CD4-positive, alpha-beta memory T cell (primary cell): ENCODE results near the gene GPR15LG. TPM values are rescaled to one million over a fixed set of nuclear protein-coding genes. Genes with fewer than 3 reads are reported as not detected.

Experiments
- CTCF ChIA-PET: fragments of 350-600 bp; sonication (Branson Sonifier 250); formaldehyde crosslinking; loops from one replicate; lab custom pipeline; 2021; ENCODE audit warnings: inconsistent platforms; ENCODE audit not compliant: partially characterized antibody; lab: Charles Lee
- POLR2A ChIA-PET: fragments of 350-600 bp; sonication (Branson Sonifier 250); formaldehyde crosslinking; loops from one replicate; lab custom pipeline; 2021; ENCODE audit not compliant: partially characterized antibody; lab: Charles Lee
- DNase-seq, 5 donors: peaks; one replicate each; pipeline versions ENCODE4 v3.0.0 to v3.0.0-alpha.2; 2020 to 2022; ENCODE audit warnings: mixed read lengths in 1 of 5
- H3K27ac ChIP-seq: one replicate; pipeline ENCODE4 v1.7.0; 2013; ENCODE audit warnings: low read depth, low read length
- H3K27me3 ChIP-seq: 2 replicates; pipeline ENCODE4 v1.7.0; 2013; ENCODE audit warnings: mild to moderate bottlenecking, low read length, moderate library complexity; ENCODE audit not compliant: insufficient read depth
- H3K36me3 ChIP-seq: 2 replicates; pipeline ENCODE4 v1.7.0; 2013; ENCODE audit warnings: mild to moderate bottlenecking, low read length, moderate library complexity; ENCODE audit not compliant: insufficient read depth
- H3K4me1 ChIP-seq: 2 replicates; pipeline ENCODE4 v1.7.0; 2013; ENCODE audit warnings: mild to moderate bottlenecking, low read length, moderate library complexity; ENCODE audit not compliant: insufficient read depth
- H3K4me3 ChIP-seq, 2 donors: one replicate each; pipeline ENCODE4 v1.7.0; 2013; ENCODE audit warnings: low read length in 2 of 2, mild to moderate bottlenecking in 1 of 2
- H3K9me3 ChIP-seq, 2 donors: one replicate each; pipeline ENCODE4 v1.7.0; 2013; ENCODE audit warnings: low read length in 2 of 2, control low read depth in 1 of 2; ENCODE audit not compliant: control insufficient read depth in 1 of 2
- H3K27ac Mint-ChIP-seq, 7 donors: one replicate each; pipeline ENCODE4 v1.8.0; 2020 to 2021; ENCODE audit warnings: mixed read lengths in 7 of 7, mild to moderate bottlenecking in 6 of 7, inconsistent platforms in 3 of 7, moderate library complexity in 3 of 7
- H3K27me3 Mint-ChIP-seq, 2 donors: one replicate each; pipeline ENCODE4 v1.8.0; 2020 to 2021; ENCODE audit warnings: mixed read lengths in 2 of 2
- H3K36me3 Mint-ChIP-seq, 2 donors: one replicate each; pipeline ENCODE4 v1.8.0; 2020 to 2021; ENCODE audit warnings: mixed read lengths in 2 of 2, inconsistent platforms in 1 of 2, mild to moderate bottlenecking in 1 of 2
- H3K4me1 Mint-ChIP-seq, 4 donors: one replicate each; pipeline ENCODE4 v1.8.0; 2020 to 2021; ENCODE audit warnings: mixed read lengths in 4 of 4, mild to moderate bottlenecking in 1 of 4
- H3K4me3 Mint-ChIP-seq, 8 donors: one replicate each; pipeline ENCODE4 v1.8.0; 2020 to 2021; ENCODE audit warnings: mixed read lengths in 8 of 8, mild to moderate bottlenecking in 7 of 8, moderate library complexity in 6 of 8, inconsistent platforms in 3 of 8
- H3K9me3 Mint-ChIP-seq, 8 donors: one replicate each; pipeline ENCODE4 v1.8.0; 2020 to 2021; ENCODE audit warnings: mixed read lengths in 8 of 8, mild to moderate bottlenecking in 5 of 8, inconsistent platforms in 3 of 8, moderate library complexity in 1 of 8
- intact Hi-C: fragments of 100-400 bp; cut with micrococcal nuclease; formaldehyde crosslinking; loops from one replicate; pipeline ENCODE4 v1.15.1; 2023
- polyA plus RNA-seq, 2 donors: library from polyadenylated mRNA; unstranded; fragments of 300-500 nt; fragmentation: Illumina TruSeq; gene quantifications; one replicate each; pipeline ENCODE4 v1.2.3, GENCODE V29; 2021
- total RNA-seq, 2 experiments: library from RNA; stranded (reverse); gene quantifications; one replicate each; pipeline ENCODE4 v1.2.3, GENCODE V29; 2021

The GPR15LG gene
- total and polyA plus RNA-seq, 4 experiments from 2014 or later, result not detected

GRCh38 chr10:84155521-84155920 is 18.1 kb upstream of the GPR15LG start:
- Histone ChIP-seq H3K27ac (no peak overlapping the region), H3K36me3 (peaks cover 34% of the 10 kb centered on the region), H3K4me1 (no peaks in the 10 kb centered on the region), H3K4me3 (no peak overlapping the region), H3K9me3 (no peaks in the 10 kb centered on the region), H3K27me3 (no peaks in the 10 kb centered on the region)
- no peak for DNase-seq
- Mint-ChIP-seq H3K4me3 (no peak overlapping the region), H3K4me1 (peaks cover 7 to 16% (median 8%) of the 10 kb centered on the region in 4 donors), H3K27me3 (no peaks in the 10 kb centered on the region), H3K9me3 (no peaks in the 10 kb centered on the region), H3K27ac (peak overlapping the region in 3 of 7 donors; percentile 18 to 36 (median 21)), H3K36me3 (peaks cover 29 to 44% of the 10 kb centered on the region in 2 donors)
- ChIA-PET POLR2A (interaction anchor here (1.2 kb wide), 1 partner anchor 10 kb away, joined by 5 read pairs; no protein-coding TSS in a partner anchor), CTCF (interaction anchor here (0.7 kb wide), 1 partner anchor 72 kb away, joined by 4 read pairs; no protein-coding TSS in a partner anchor)
- intact Hi-C loops, result no loop called here

- Histone ChIP-seq H3K4me1 (no peaks in the 10 kb centered on the region), H3K27me3 (no peaks in the 10 kb centered on the region), H3K4me3 (no peak overlapping the region), H3K9me3 (no peaks in the 10 kb centered on the region), H3K27ac (no peak overlapping the region), H3K36me3 (peaks cover 30% of the 10 kb centered on the region)
- CTCF ChIA-PET, result interaction anchor here (0.7 to 1.1 kb wide), 2 partner anchors 8 to 72 kb away, joined by 4 read pairs; no protein-coding TSS in a partner anchor
- intact Hi-C loops, result no loop called here
- no peaks in the 10 kb centered on the region for H3K27me3 Mint-ChIP-seq
- POLR2A ChIA-PET, result interaction anchor here (1.2 kb wide), 1 partner anchor 9 kb away, joined by 5 read pairs; no protein-coding TSS in a partner anchor
- no peak for DNase-seq
- peaks cover 24 to 39% of the 10 kb centered on the region in 2 donors for H3K36me3 Mint-ChIP-seq
- peak overlapping the region in 4 of 7 donors; percentile 21 to 80 (median 42) for H3K27ac Mint-ChIP-seq
- no peak overlapping the region for H3K4me3 Mint-ChIP-seq
- H3K4me1 Mint-ChIP-seq, result peaks cover 7 to 16% (median 8%) of the 10 kb centered on the region in 4 donors
- H3K9me3 Mint-ChIP-seq, result no peaks in the 10 kb centered on the region
These were observed 17.6 kb upstream of the GPR15LG start for GRCh38 chr10:84156009-84156408.

- Mint-ChIP-seq H3K9me3 (no peaks in the 10 kb centered on the region), H3K27me3 (no peaks in the 10 kb centered on the region), H3K36me3 (peaks cover 22 to 36% of the 10 kb centered on the region in 2 donors), H3K4me3 (no peak overlapping the region), H3K4me1 (peaks cover 7 to 16% (median 8%) of the 10 kb centered on the region in 4 donors), H3K27ac (peak overlapping the region; percentile 26 to 81 (median 39))
- Histone ChIP-seq H3K4me3 (no peak overlapping the region), H3K36me3 (peaks cover 26% of the 10 kb centered on the region), H3K9me3 (no peaks in the 10 kb centered on the region), H3K27ac (no peak overlapping the region), H3K4me1 (no peaks in the 10 kb centered on the region), H3K27me3 (no peaks in the 10 kb centered on the region)
- POLR2A ChIA-PET, result no interaction called here
- CTCF ChIA-PET, result interaction anchor here (1.1 kb wide), 1 partner anchor 9 kb away, joined by 4 read pairs; no protein-coding TSS in a partner anchor
- intact Hi-C loops, result no loop called here
- peak in 3 of 5 donors; percentile 23 to 47 (median 24) for DNase-seq
These were observed 16.8 kb upstream of the GPR15LG start for GRCh38 chr10:84156768-84157167.

- Mint-ChIP-seq H3K4me3 (no peak overlapping the region), H3K9me3 (no peaks in the 10 kb centered on the region), H3K4me1 (peaks cover 7 to 14% (median 8%) of the 10 kb centered on the region in 4 donors), H3K36me3 (peaks cover 11 to 24% of the 10 kb centered on the region in 2 donors), H3K27ac (peak overlapping the region in 3 of 7 donors; percentile 29 to 64 (median 42)), H3K27me3 (peaks cover 1 to 3% of the 10 kb centered on the region in 2 donors)
- Histone ChIP-seq H3K36me3 (peaks cover 13% of the 10 kb centered on the region), H3K9me3 (no peaks in the 10 kb centered on the region), H3K4me3 (no peak overlapping the region), H3K27ac (no peak overlapping the region), H3K27me3 (no peaks in the 10 kb centered on the region), H3K4me1 (no peaks in the 10 kb centered on the region)
- ChIA-PET POLR2A (no interaction called here), CTCF (no interaction called here)
- no peak for DNase-seq
- intact Hi-C loops, result no loop called here
These were observed 15.5 kb upstream of the GPR15LG start for GRCh38 chr10:84158061-84158460.

- no peak overlapping the region for H3K27ac ChIP-seq
- peaks cover 6 to 19% of the 10 kb centered on the region in 2 donors for H3K36me3 Mint-ChIP-seq
- peaks cover 1 to 4% of the 10 kb centered on the region in 2 donors for H3K27me3 Mint-ChIP-seq
- DNase-seq, result no peak
- H3K4me1 Mint-ChIP-seq, result peaks cover 7 to 14% (median 8%) of the 10 kb centered on the region in 4 donors
- H3K4me3 ChIP-seq, result no peak overlapping the region
- H3K4me3 Mint-ChIP-seq, result no peak overlapping the region
- peak overlapping the region in 2 of 7 donors; percentile 9 to 62 for H3K27ac Mint-ChIP-seq
- H3K27me3 ChIP-seq, result no peaks in the 10 kb centered on the region
- CTCF ChIA-PET, result interaction anchor here (1.7 kb wide), 1 partner anchor 13 kb away, joined by 3 read pairs; no protein-coding TSS in a partner anchor
- intact Hi-C loops, result no loop called here
- H3K4me1 ChIP-seq, result no peaks in the 10 kb centered on the region
- no peaks in the 10 kb centered on the region for H3K9me3 ChIP-seq
- peaks cover 8% of the 10 kb centered on the region for H3K36me3 ChIP-seq
- POLR2A ChIA-PET, result interaction anchor here (2.0 kb wide), 1 partner anchor 19 kb away, joined by 5 read pairs; no protein-coding TSS in a partner anchor
- H3K9me3 Mint-ChIP-seq, result no peaks in the 10 kb centered on the region
These were observed 15.1 kb upstream of the GPR15LG start for GRCh38 chr10:84158550-84158949.

GRCh38 chr10:84159076-84159685 is 14.4 kb upstream of the GPR15LG start:
- H3K36me3 ChIP-seq, result peaks cover 5% of the 10 kb centered on the region
- no peak for DNase-seq
- no peak overlapping the region for H3K27ac ChIP-seq
- H3K36me3 Mint-ChIP-seq, result peaks cover 6 to 13% of the 10 kb centered on the region in 2 donors
- no peak overlapping the region for H3K4me3 Mint-ChIP-seq
- CTCF ChIA-PET, result interaction anchor here (1.7 kb wide), 1 partner anchor 14 kb away, joined by 3 read pairs; no protein-coding TSS in a partner anchor
- peaks cover 6 to 14% (median 8%) of the 10 kb centered on the region in 4 donors for H3K4me1 Mint-ChIP-seq
- H3K27me3 Mint-ChIP-seq, result peaks cover 4% of the 10 kb centered on the region in 2 donors
- no peaks in the 10 kb centered on the region for H3K9me3 Mint-ChIP-seq
- peak overlapping the region in 2 of 7 donors; percentile 14 to 90 for H3K27ac Mint-ChIP-seq
- intact Hi-C loops, result no loop called here
- POLR2A ChIA-PET, result interaction anchor here (2.0 kb wide), 1 partner anchor 18 kb away, joined by 5 read pairs; no protein-coding TSS in a partner anchor
- no peaks in the 10 kb centered on the region for H3K4me1 ChIP-seq
- no peaks in the 10 kb centered on the region for H3K27me3 ChIP-seq
- H3K9me3 ChIP-seq, result no peaks in the 10 kb centered on the region
- no peak overlapping the region for H3K4me3 ChIP-seq
